Colonic mucosa (tissue), 4 donors: ENCODE data around the gene ZNF570. TPM values are rescaled to one million over a fixed set of nuclear protein-coding genes. Genes with fewer than 3 reads are reported as not detected.

Experiments used
- DNase-seq: peaks from one replicate; pipeline ENCODE4 v3.0.0-alpha.2; 2020
- H3K27ac ChIP-seq: fragments of 200-600 bp; one replicate; pipeline ENCODE4 v1.8.0; 2021
- H3K27me3 ChIP-seq: fragments of 200-600 bp; one replicate; pipeline ENCODE4 v1.8.0; 2021
- H3K36me3 ChIP-seq: fragments of 200-600 bp; one replicate; pipeline ENCODE4 v1.8.0; 2021
- H3K4me1 ChIP-seq: fragments of 200-600 bp; one replicate; pipeline ENCODE4 v1.8.0; 2021; ENCODE audit warnings: mild to moderate bottlenecking
- H3K4me3 ChIP-seq: fragments of 200-600 bp; one replicate; pipeline ENCODE4 v1.8.0; 2021
- H3K9ac ChIP-seq, 2 donors: one replicate each; pipeline ENCODE4 v1.7.0; 2013; ENCODE audit warnings: control low read depth in 2 of 2, low read depth in 2 of 2, low read length in 2 of 2
- H3K9me3 ChIP-seq: fragments of 200-600 bp; one replicate; pipeline ENCODE4 v1.8.0; 2021
- CTCF ChIP-seq: fragments of 200-600 bp; IDR thresholded peaks from one replicate; pipeline ENCODE4 v1.8.0; 2022; ENCODE audit warnings: antibody characterized with exemption, mild to moderate bottlenecking
- intact Hi-C: fragments of 100-400 bp; cut with DNase I; formaldehyde crosslinking; loops from one replicate; pipeline ENCODE4 v1.14.1; 2022
- total RNA-seq, 2 donors: library from RNA; stranded (reverse); fragmentation: NEBNext Ultra II Directional in 1 of 2; extraction: Animal tissue kit (Norgen Biotek cat#: 25700) in 1 of 2; gene quantifications; one replicate each; pipeline ENCODE4 v1.2.1, GENCODE V29; 2021
- donor health status: healthy.
- donor health status: DM: no; HTN: no; CAD: no.
- donor health status: DM: no; HTN: no; CAD: no.

Gene ZNF570
- 1 to 10 TPM; 1.7 to 3.0 TPM for total RNA-seq

DNA sequence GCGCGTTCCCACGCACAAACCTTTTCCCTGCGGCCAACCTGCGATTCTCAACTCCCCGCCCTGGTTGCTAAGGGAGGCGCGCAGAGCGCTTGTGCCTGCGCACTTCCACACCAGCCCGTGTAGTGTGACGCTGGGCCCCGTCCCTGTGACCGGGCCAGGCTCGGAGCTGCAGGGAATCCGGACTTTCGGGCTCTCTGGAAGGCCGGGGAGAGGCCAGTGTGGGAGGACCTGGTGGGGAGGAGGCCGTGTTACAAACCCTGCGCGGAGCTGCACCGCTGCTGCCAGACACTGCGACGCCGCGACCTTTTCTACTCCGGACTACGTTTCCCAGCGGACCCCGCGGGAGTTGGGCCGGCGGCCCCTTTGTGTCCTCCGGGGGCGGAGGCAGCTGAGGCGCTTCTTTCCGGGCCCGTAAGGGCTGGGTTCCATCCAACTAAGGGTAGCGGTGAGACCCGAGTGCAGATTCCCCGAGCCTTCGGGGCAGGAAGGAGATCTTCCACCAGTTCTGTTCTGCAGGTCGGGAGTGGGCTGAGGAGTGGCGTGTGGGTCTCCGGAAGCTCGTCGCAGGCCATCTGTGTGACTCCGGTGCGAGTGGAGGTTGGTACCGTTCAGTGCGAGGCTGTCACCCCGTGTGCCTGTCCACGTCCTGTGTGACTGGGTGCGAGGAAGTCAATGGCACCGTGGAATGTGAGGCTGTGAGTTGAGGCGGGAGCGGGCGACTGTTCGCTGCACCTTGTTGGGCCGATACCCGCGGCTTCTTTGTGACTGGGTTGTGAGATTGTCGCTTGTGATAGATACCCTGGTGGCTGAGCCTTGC lies at the start of gene ZNF570:
Gene ZNF570 (plus strand): TSS at position 396 of the 817 bp plus-strand sequence. CDS start 999 bp downstream, outside the sequence.
- peaks cover 7% of the 10 kb centered on the region for H3K4me1 ChIP-seq
- no peaks in the 10 kb centered on the region for H3K9me3 ChIP-seq
- peak within 1 kb of the TSS; percentile 74 to 83 for H3K9ac ChIP-seq
- intact Hi-C loops = no loop called here
- H3K27me3 ChIP-seq = no peaks in the 10 kb centered on the region
- no peaks in the 10 kb centered on the region for H3K36me3 ChIP-seq
- peak within 1 kb of the TSS; percentile 58 for H3K27ac ChIP-seq
- TF ChIP-seq CTCF = no peak
- peak within 1 kb of the TSS; percentile 66 for H3K4me3 ChIP-seq
- DNase-seq = peak; percentile 90

DNA sequence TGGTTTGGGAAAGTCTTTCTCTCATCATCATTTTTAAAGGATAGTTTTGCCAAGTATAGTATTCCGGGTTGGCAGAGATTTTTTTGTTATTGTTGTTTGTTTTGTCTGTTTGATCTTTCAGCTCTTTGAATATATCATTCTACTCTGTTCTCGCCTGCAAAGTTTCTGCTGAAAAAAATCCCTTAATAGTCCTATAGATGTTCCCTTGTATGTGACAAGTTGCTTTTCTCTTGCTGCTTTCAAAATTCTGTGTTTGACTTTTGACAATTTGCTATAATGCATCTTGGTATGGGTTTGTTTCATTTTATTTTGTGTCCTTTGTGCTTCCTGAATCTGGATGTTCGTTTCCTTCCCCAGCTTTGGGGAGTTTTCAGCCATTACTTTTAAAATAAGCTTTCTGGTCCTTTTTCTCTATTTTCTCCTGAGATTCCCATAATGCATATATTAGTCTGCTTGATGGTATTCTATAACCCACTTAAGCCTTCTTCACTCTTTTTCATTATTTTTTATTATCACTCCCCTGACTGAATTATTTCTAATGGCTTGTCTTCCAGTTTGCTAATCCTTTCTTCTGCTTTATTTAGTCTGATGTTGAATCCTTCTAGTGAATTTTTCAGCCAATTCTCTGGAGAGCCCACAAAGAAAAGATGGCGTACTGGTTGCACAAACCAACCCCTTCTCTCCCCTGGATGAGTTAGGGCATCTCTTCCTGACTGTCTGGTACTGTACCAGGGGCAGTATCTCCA lies 16.5 kb upstream of the ZNF570 start:
- Histone ChIP-seq H3K27me3 (no peaks in the 10 kb centered on the region), H3K27ac (no peak overlapping the region), H3K4me1 (no peaks in the 10 kb centered on the region), H3K4me3 (no peak overlapping the region), H3K9ac (no peak overlapping the region), H3K36me3 (no peaks in the 10 kb centered on the region), H3K9me3 (peaks cover 5% of the 10 kb centered on the region)
- intact Hi-C loops = no loop called here
- no peak for DNase-seq
- no peak for TF ChIP-seq CTCF

DNA sequence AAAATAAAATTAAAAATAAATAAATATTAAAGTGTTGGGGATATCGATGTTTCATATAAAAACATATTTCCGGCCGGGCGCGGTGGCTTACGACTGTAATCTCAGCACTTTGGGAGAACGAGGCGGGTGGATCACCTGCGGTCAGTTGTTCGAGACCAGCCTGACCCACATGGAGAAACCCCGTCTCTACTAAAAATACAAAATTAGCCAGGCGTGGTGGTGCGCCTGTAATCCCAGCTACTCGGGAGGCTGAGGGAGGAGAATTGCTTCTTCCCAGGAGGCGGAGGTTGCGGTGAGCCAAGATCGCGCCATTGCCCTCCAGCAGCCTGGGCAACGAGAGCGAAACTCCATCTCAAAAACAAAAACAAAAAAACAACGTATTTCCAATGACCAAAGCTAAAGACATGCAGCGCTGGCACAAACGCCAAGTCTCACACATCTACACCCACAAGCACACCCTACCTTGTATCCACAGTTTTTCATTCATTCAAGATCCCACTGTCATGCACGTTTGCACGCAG lies 2.8 kb upstream of the ZNF570 start:
- no peaks in the 10 kb centered on the region for H3K36me3 ChIP-seq
- intact Hi-C loops = no loop called here
- H3K9ac ChIP-seq = peak overlapping the region; percentile 85 to 91
- H3K9me3 ChIP-seq = no peaks in the 10 kb centered on the region
- DNase-seq = no peak
- TF ChIP-seq CTCF = no peak
- no peaks in the 10 kb centered on the region for H3K27me3 ChIP-seq
- H3K4me3 ChIP-seq = peak overlapping the region; percentile 93
- peak overlapping the region; percentile 87 for H3K27ac ChIP-seq
- H3K4me1 ChIP-seq = peaks cover 7% of the 10 kb centered on the region

- intact Hi-C loops = no loop called here
- H3K9ac ChIP-seq = peak within 1 kb of the TSS; percentile 85 to 91
- no peaks in the 10 kb centered on the region for H3K27me3 ChIP-seq
- H3K4me3 ChIP-seq = peak within 1 kb of the TSS; percentile 93
- no peak for TF ChIP-seq CTCF
- peaks cover 7% of the 10 kb centered on the region for H3K4me1 ChIP-seq
- H3K36me3 ChIP-seq = no peaks in the 10 kb centered on the region
- peak; percentile 93 for DNase-seq
- H3K27ac ChIP-seq = peak within 1 kb of the TSS; percentile 87
- H3K9me3 ChIP-seq = no peaks in the 10 kb centered on the region
These were observed 2.2 kb upstream of the ZNF570 start, which contains the start of gene ZNF569 for GRCh38 chr19:37466798-37467607. TSS of gene ZNF569 (minus strand) at chr19:37467444. CDS start at chr19:37444921, 22,523 bp downstream.
